Right lobe of liver (tissue), 6 donors: Measurements from ENCODE around the gene POLR2C. TPM values are rescaled to one million over a fixed set of nuclear protein-coding genes. Genes with fewer than 3 reads are reported as not detected.

Experiments used
- ATAC-seq, 4 donors: fragments of 200-7000 bp; cut with Tn5 transposase; one replicate each; pipeline ENCODE4 v1.9.1; 2020; ENCODE audit warnings: mild to moderate bottlenecking in 4 of 4, moderate library complexity in 4 of 4
- DNase-seq, 3 donors: peaks; one replicate each; pipeline ENCODE4 v3.0.0-alpha.2; 2020
- H3K27ac ChIP-seq, 3 donors: fragments of 200-600 bp; one replicate each; pipeline ENCODE4 v1.8.0; 2022
- H3K27me3 ChIP-seq, 2 donors: fragments of 200-600 bp; one replicate each; pipeline ENCODE4 v1.8.0; 2022
- H3K36me3 ChIP-seq, 4 donors: fragments of 200-600 bp; sonication (generic) in 1 of 4; one replicate each; pipeline versions ENCODE4 v1.5.1 to v1.8.0; 2017 to 2022; ENCODE audit warnings: control low read depth in 1 of 4
- H3K4me1 ChIP-seq, 4 donors: fragments of 200-600 bp; sonication (generic) in 1 of 4; one replicate each; pipeline versions ENCODE4 v1.5.1 to v1.8.0; 2017 to 2022; ENCODE audit warnings: control low read depth in 1 of 4
- H3K4me3 ChIP-seq, 3 donors: fragments of 200-600 bp; one replicate each; pipeline ENCODE4 v1.8.0; 2022
- H3K9me3 ChIP-seq, 4 donors: fragments of 200-600 bp; sonication (generic) in 1 of 4; one replicate each; pipeline versions ENCODE4 v1.5.1 to v1.8.0; 2017 to 2022; ENCODE audit warnings: control low read depth in 1 of 4
- POLR2A ChIP-seq: fragments of 450-650 bp; IDR thresholded peaks from one replicate; pipeline ENCODE4 v1.6.1; 2017; ENCODE audit warnings: antibody characterized with exemption, mild to moderate bottlenecking
- WGBS: methylation state at CpG from one replicate; pipeline ENCODE4 v1.1.6; 2018; ENCODE audit warnings: low coverage, low lambda C conversion rate; ENCODE audit not compliant: insufficient coverage; ENCODE audit errors: missing lambda C conversion rate; 5-methylcytosine and 5-hydroxymethylcytosine counted together
- intact Hi-C, 2 donors: fragments of 100-400 bp; cut with DNase I; formaldehyde crosslinking; loops; one replicate each; pipeline versions ENCODE4 v1.11.2 to v1.14.1; 2022
- long read RNA-seq: library from polyadenylated mRNA; unstranded; transcript quantifications from one replicate; pipeline ENCODE4 v2.0.0, GENCODE V29; 2019
- total RNA-seq, 6 experiments: library from RNA; depleted of rRNA in 2 of 6; stranded (reverse); fragments of >200 nt in 2 of 6; fragmentation: NEBNext Ultra II Directional in 3 of 6; extraction: Animal tissue kit (Norgen Biotek cat#: 25700) in 3 of 6; gene quantifications; one replicate each; pipeline versions ENCODE4 v1.1.0 to v1.2.4, GENCODE V29; 2016 to 2023
- TF ChIP-seq, protein P1 (sequence below), 4 donors: fragments of 200-600 bp in 3 of 4; fragments of 450-650 bp in 1 of 4; IDR thresholded peaks; one replicate each; pipeline versions ENCODE4 v1.5.1 to v1.8.0; 2016 to 2022; ENCODE audit warnings: antibody characterized with exemption in 4 of 4, mild to moderate bottlenecking in 2 of 4
- donor health status: DM: no; HTN: yes; CAD: no.
- donor health status: DM: no; HTN: no; CAD: no.
- donor health status: DM: no; HTN: no; CAD: no.
- donor health status: DM: no; HTN: yes; CAD: no.
- donor health status: DM: no; HTN: yes; CAD: no.

Gene POLR2C
- 10 to 100 TPM; 27.7 to 70.2 (median 35.4) TPM for total RNA-seq
- long read RNA-seq, transcript POLR2C-201 (9 exons, 2,057 nt): major isoform, 13 of 14 reads
- long read RNA-seq, partial matches to known transcripts: 0 of 14 reads
- long read RNA-seq, other reads (novel, unspliced or antisense): 0 of 14 reads

DNA sequence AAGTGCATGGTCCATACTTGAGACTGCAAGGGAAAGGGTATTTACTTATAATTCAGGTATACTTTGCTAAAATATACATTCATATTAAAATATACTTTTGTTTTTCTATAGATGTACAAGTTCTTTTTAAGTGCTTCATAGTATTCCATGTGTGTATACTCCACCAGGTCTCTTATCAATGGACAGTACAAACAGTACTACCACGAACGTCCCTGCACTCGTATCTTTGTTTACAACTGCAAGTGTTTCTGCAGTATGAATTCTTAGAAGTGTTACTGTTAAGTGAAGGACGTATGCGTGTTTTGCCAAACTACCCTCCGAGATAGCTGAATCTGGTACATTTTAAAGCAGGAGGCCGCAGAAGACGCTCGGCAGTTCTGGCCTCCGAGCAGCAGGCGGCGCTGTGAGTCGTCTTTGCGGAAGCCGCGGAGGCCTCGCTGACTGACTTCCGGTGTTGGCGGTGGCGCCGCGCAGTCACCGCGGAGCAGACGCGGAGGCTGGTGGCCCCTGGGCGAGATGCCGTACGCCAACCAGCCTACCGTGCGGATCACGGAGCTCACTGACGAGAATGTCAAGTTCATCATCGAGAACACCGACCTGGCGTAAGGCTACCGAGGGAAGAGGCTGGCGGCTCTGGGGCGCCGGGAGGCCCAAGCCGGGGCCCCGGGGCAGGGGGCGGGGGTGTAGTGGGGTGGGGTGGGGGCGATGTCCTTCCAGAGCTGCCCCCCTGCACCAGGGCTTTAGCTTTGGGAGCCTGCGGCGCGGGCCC lies at the start of gene POLR2C:
POLR2C (plus strand) TSS at position 471 of the 769 bp plus-strand sequence; CDS start at position 517, 46 bp downstream.
- intact Hi-C loops: loop anchor here in 1 of 2 donors (10.0 kb wide), 1 partner anchor 52 kb away; no protein-coding TSS in a partner anchor
- H3K36me3 ChIP-seq: peaks cover 0 to 60% (median 12%) of the 10 kb centered on the region in 4 donors
- WGBS: 1% methylated on average over 14 of the region's 47 CpGs
- TF ChIP-seq, protein P1, sequence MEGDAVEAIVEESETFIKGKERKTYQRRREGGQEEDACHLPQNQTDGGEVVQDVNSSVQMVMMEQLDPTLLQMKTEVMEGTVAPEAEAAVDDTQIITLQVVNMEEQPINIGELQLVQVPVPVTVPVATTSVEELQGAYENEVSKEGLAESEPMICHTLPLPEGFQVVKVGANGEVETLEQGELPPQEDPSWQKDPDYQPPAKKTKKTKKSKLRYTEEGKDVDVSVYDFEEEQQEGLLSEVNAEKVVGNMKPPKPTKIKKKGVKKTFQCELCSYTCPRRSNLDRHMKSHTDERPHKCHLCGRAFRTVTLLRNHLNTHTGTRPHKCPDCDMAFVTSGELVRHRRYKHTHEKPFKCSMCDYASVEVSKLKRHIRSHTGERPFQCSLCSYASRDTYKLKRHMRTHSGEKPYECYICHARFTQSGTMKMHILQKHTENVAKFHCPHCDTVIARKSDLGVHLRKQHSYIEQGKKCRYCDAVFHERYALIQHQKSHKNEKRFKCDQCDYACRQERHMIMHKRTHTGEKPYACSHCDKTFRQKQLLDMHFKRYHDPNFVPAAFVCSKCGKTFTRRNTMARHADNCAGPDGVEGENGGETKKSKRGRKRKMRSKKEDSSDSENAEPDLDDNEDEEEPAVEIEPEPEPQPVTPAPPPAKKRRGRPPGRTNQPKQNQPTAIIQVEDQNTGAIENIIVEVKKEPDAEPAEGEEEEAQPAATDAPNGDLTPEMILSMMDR (IDR thresholded peaks at IDR 0.05): peak; percentile 97 to 99 (median 97)
- peak; percentile 87 for TF ChIP-seq POLR2A
- no peaks in the 10 kb centered on the region for H3K9me3 ChIP-seq
- ATAC-seq (peak; percentile 96 to 99 (median 98)), DNase-seq (peak; percentile 88 to 91 (median 88))
- peak within 1 kb of the TSS; percentile 86 to 98 (median 90) for H3K4me3 ChIP-seq
- H3K27ac ChIP-seq: peak within 1 kb of the TSS; percentile 51 to 86 (median 83)
- H3K4me1 ChIP-seq: peaks cover 0 to 15% (median 6%) of the 10 kb centered on the region in 4 donors
- no peaks in the 10 kb centered on the region for H3K27me3 ChIP-seq

DNA sequence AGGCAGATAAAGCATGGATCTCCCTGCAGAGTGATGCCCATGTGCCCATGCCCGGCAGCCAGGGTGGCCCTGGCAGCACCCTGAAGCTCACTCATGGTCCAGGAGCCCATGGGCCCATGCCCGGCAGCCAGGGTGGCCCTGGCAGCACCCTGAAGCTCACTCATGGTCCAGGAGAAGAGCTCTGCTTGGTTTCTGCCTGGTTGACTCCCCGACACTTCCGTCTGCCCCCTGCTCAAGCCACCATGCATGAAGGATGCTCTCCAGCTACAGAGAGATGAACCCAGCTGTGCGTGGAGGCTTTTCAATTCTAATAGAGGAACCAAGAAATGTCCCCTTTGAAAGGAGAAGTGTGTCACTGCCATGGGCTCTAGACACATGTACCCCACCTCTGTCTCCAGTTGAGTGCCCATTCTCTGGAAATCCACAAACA lies 49.2 kb upstream of the POLR2C start:
- no peak overlapping the region for H3K4me3 ChIP-seq
- no peak for ATAC-seq
- peaks cover 0 to 13% (median 5%) of the 10 kb centered on the region in 4 donors for H3K4me1 ChIP-seq
- intact Hi-C loops: no loop called here
- WGBS: 67% methylated on average over 1 of the region's 5 CpGs
- H3K36me3 ChIP-seq: no peaks in the 10 kb centered on the region
- H3K9me3 ChIP-seq: no peaks in the 10 kb centered on the region
- no peaks in the 10 kb centered on the region for H3K27me3 ChIP-seq
- TF ChIP-seq, protein P1 (IDR thresholded peaks at IDR 0.05): no peak
- no peak for TF ChIP-seq POLR2A
- DNase-seq: no peak
- no peak overlapping the region for H3K27ac ChIP-seq

DNA sequence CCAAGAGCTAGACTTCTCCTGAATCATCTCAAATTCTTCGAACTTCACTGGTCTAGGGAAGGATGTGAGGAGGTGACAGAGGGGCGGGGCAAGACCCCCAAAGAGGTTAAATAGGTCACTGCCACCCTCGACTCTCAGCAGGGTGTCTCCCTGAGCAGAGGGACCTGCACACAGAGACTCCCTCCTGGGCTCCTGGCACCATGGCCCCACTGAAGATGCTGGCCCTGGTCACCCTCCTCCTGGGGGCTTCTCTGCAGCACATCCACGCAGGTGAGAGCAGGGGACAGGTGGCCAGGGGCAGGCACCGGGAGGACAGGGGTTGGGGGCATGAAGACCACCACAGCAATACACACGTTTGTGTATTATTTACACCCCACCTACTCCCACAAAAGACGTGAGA lies 48.7 kb upstream of the POLR2C start:
- TF ChIP-seq, protein P1 (IDR thresholded peaks at IDR 0.05): no peak
- TF ChIP-seq POLR2A: no peak
- peaks cover 0 to 17% (median 8%) of the 10 kb centered on the region in 4 donors for H3K4me1 ChIP-seq
- no peak overlapping the region for H3K27ac ChIP-seq
- no peak for DNase-seq
- no peaks in the 10 kb centered on the region for H3K36me3 ChIP-seq
- H3K4me3 ChIP-seq: no peak overlapping the region
- WGBS: 44% methylated on average over 5 of the region's 7 CpGs
- H3K9me3 ChIP-seq: no peaks in the 10 kb centered on the region
- no peaks in the 10 kb centered on the region for H3K27me3 ChIP-seq
- no peak for ATAC-seq
- intact Hi-C loops: loop anchor here in 1 of 2 donors (2.0 kb wide), 1 partner anchor 113 kb away; no protein-coding TSS in a partner anchor

DNA sequence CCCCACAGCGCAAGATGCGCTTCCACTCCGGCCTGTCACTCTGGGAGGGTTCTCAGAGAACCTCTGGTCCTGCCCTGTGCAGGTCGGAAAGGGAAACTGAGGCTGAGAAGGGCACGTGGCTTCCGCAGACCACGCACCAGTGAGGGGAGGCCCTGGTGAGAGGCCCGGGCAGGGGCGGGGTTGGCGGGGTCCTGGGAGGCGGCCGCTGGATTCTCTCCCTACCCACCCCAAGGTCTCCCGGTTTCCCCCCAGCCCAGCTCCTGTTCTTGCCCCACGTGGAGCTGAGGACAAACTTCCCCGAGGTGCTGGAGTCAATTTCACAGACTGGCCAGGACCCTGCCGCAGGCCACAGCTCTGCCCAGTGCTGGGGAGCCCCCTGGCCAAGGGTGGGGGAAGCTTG lies 46.4 kb upstream of the POLR2C start:
- TF ChIP-seq, protein P1 (IDR thresholded peaks at IDR 0.05): no peak
- TF ChIP-seq POLR2A: no peak
- H3K9me3 ChIP-seq: no peaks in the 10 kb centered on the region
- H3K4me1 ChIP-seq: peaks cover 0 to 21% (median 8%) of the 10 kb centered on the region in 4 donors
- no peak for ATAC-seq
- no CpG with 5 or more reads among the region's 16 CpGs for WGBS
- H3K36me3 ChIP-seq: no peaks in the 10 kb centered on the region
- H3K27me3 ChIP-seq: no peaks in the 10 kb centered on the region
- H3K4me3 ChIP-seq: no peak overlapping the region
- DNase-seq: peak in 1 of 3 donors; percentile 54
- no peak overlapping the region for H3K27ac ChIP-seq
- intact Hi-C loops: loop anchor here in 1 of 2 donors (5.0 kb wide), 1 partner anchor 114 kb away; no protein-coding TSS in a partner anchor
